ENCODE results near the gene PTPRK.

PTPRK gene

GRCh38 chr6:128520436-128521281 lies at the start of gene PTPRK:
PTPRK (minus strand) TSS chr6:128520599; CDS start chr6:128520358, 241 bp downstream.
- DNase-seq (ENCODE audit: insufficient read length, low spot score) = peak; percentile 61
- peak; percentile 93 for FAIRE-seq

GRCh38 chr6:128567029-128567428 lies 46.6 kb upstream of the PTPRK start:
- no peak for FAIRE-seq
- no peak for DNase-seq (ENCODE audit: insufficient read length, low spot score)

- DNase-seq (ENCODE audit: insufficient read length, low spot score) = no peak
- FAIRE-seq = no peak
Observed at GRCh38 chr6:128560966-128561365, 40.6 kb upstream of the PTPRK start.

GRCh38 chr6:128558924-128559323 lies 38.5 kb upstream of the PTPRK start:
- DNase-seq (ENCODE audit: insufficient read length, low spot score) (no peak), FAIRE-seq (no peak)

GRCh38 chr6:128558021-128558420 lies 37.6 kb upstream of the PTPRK start:
- FAIRE-seq = no peak

GRCh38 chr6:128557081-128557480 lies 36.7 kb upstream of the PTPRK start:
- no peak for FAIRE-seq
- no peak for DNase-seq (ENCODE audit: insufficient read length, low spot score)

More at GRCh38 chr6:128558021-128558420, 37.6 kb upstream of the PTPRK start:
- DNase-seq (ENCODE audit: insufficient read length, low spot score) = no peak

- no peak for FAIRE-seq
- no peak for DNase-seq (ENCODE audit: insufficient read length, low spot score)
Observed at GRCh38 chr6:128554302-128554701, 33.9 kb upstream of the PTPRK start.

GRCh38 chr6:128541261-128541660 lies 20.9 kb upstream of the PTPRK start:
- DNase-seq (ENCODE audit: insufficient read length, low spot score) = no peak
- FAIRE-seq = no peak

GRCh38 chr6:128538763-128539162 lies 18.4 kb upstream of the PTPRK start:
- FAIRE-seq = no peak

GRCh38 chr6:128532827-128533226 lies 12.4 kb upstream of the PTPRK start:
- DNase-seq (ENCODE audit: insufficient read length, low spot score) (no peak), FAIRE-seq (peak; percentile 23)

More at GRCh38 chr6:128538763-128539162, 18.4 kb upstream of the PTPRK start:
- DNase-seq (ENCODE audit: insufficient read length, low spot score) = no peak

GRCh38 chr6:128532136-128532535 lies 11.7 kb upstream of the PTPRK start:
- DNase-seq (ENCODE audit: insufficient read length, low spot score) (no peak), FAIRE-seq (no peak)

GRCh38 chr6:128531696-128532095 lies 11.3 kb upstream of the PTPRK start:
- FAIRE-seq (no peak), DNase-seq (ENCODE audit: insufficient read length, low spot score) (no peak)

GRCh38 chr6:128528241-128528640 lies 7.8 kb upstream of the PTPRK start:
- no peak for DNase-seq (ENCODE audit: insufficient read length, low spot score)
- FAIRE-seq = no peak

- no peak for FAIRE-seq
- no peak for DNase-seq (ENCODE audit: insufficient read length, low spot score)
Observed at GRCh38 chr6:128527375-128527774, 7.0 kb upstream of the PTPRK start.

- no peak for DNase-seq (ENCODE audit: insufficient read length, low spot score)
- FAIRE-seq = no peak
Observed at GRCh38 chr6:128526152-128526914, 5.9 kb upstream of the PTPRK start.

- no peak for FAIRE-seq
- no peak for DNase-seq (ENCODE audit: insufficient read length, low spot score)
Observed at GRCh38 chr6:128525406-128525805, 5.0 kb upstream of the PTPRK start.

- DNase-seq (ENCODE audit: insufficient read length, low spot score) = no peak
Observed at GRCh38 chr6:128521282-128521632, 858 bp upstream of the PTPRK start.

GRCh38 chr6:128519931-128520435 lies 416 bp downstream of the PTPRK start:
- DNase-seq (ENCODE audit: insufficient read length, low spot score) = no peak
- peak; percentile 23 for FAIRE-seq

More at GRCh38 chr6:128521282-128521632, 858 bp upstream of the PTPRK start:
- no peak for FAIRE-seq

- FAIRE-seq (peak; percentile 33), DNase-seq (ENCODE audit: insufficient read length, low spot score) (no peak)
Observed at GRCh38 chr6:128519132-128519930, 1.1 kb downstream of the PTPRK start.

GRCh38 chr6:128518434-128519131 lies 1.8 kb downstream of the PTPRK start:
- DNase-seq (ENCODE audit: insufficient read length, low spot score) (no peak), FAIRE-seq (no peak)

All from GM19239 (cell line).